ENCODE results near the gene GAA. TPM values are rescaled to one million over a fixed set of nuclear protein-coding genes. Genes with fewer than 3 reads are reported as not detected.
A peak's percentile ranks its signal among the peaks of the same experiment; 100 is the strongest.

Gene GAA
- total RNA-seq, 2 experiments from 2014 or later: 43.2 to 51.6 TPM

GRCh38 chr17:80147035-80147822, 45.8 kb downstream of the GAA start, which contains the start of gene EIF4A3:
EIF4A3 (minus strand) TSS chr17:80147128; CDS start chr17:80146961, 167 bp downstream.
- Histone ChIP-seq H3K4me3 (ENCODE audit: low read depth, low read length, poor library complexity, severe bottlenecking) (peak within 1 kb of the TSS; percentile 93), H3K9me2 (ENCODE audit: insufficient read depth, low read length) (no peaks in the 10 kb centered on the region), H3K36me3 (ENCODE audit: insufficient read depth, low read length) (peaks cover 45% of the 10 kb centered on the region), H4K20me1 (ENCODE audit: insufficient read depth, low read length) (peaks cover 29% of the 10 kb centered on the region), H2AFZ (ENCODE audit: low read length) (peak within 1 kb of the TSS; percentile 74), H3K79me2 (ENCODE audit: insufficient read depth, low read depth, low read length) (peaks cover 58% of the 10 kb centered on the region), H3K4me2 (ENCODE audit: low read length) (peak within 1 kb of the TSS; percentile 100), H3K9me3 (ENCODE audit: low read length) (no peaks in the 10 kb centered on the region), H3K4me1 (ENCODE audit: insufficient read depth, low read length, poor library complexity, severe bottlenecking) (peaks cover 37% of the 10 kb centered on the region), H3K27ac (ENCODE audit: low read depth, low read length, poor library complexity, severe bottlenecking) (peak within 1 kb of the TSS; percentile 67)
- ChIA-PET CTCF (ENCODE audit: unreplicated experiment) (interaction anchor here (0.6 kb wide), 1 partner anchor 139 kb away, joined by 3 read pairs; no protein-coding TSS in a partner anchor), POLR2A (no interaction called here)
- DNase-seq (ENCODE audit: low spot score): peak; percentile 100
- TF ChIP-seq EZH2phosphoT487 (IDR thresholded peaks at IDR 0.05; ENCODE audit: borderline replicate concordance, low read depth, low read length): no peak
- TF ChIP-seq CTCF (conservative IDR thresholded peaks at IDR 0.05; ENCODE audit: low read length): no peak
- intact Hi-C loops (cut with micrococcal nuclease; ENCODE audit: unreplicated experiment): loop anchor here (2.0 to 5.0 kb wide), 2 partner anchors 45 to 116 kb away; partner anchors contain the start of gene GAA
- TSS peak; percentile 89 for BruUV-seq (replicated peaks)

GRCh38 chr17:80151333-80151732, 50.0 kb downstream of the GAA start:
- Histone ChIP-seq H3K36me3 (ENCODE audit: insufficient read depth, low read length) (peaks cover 4% of the 10 kb centered on the region; the same call in 1 of the 2 replicates), H3K9me3 (ENCODE audit: low read length) (peaks cover 17% of the 10 kb centered on the region), H3K4me2 (ENCODE audit: low read length) (no peak overlapping the region), H3K9me2 (ENCODE audit: insufficient read depth, low read length) (no peaks in the 10 kb centered on the region), H2AFZ (ENCODE audit: low read length) (no peak overlapping the region), H3K27ac (ENCODE audit: low read depth, low read length, poor library complexity, severe bottlenecking) (peak overlapping the region; percentile 89), H4K20me1 (ENCODE audit: insufficient read depth, low read length) (no peaks in the 10 kb centered on the region), H3K4me3 (ENCODE audit: low read depth, low read length, poor library complexity, severe bottlenecking) (no peak overlapping the region), H3K79me2 (ENCODE audit: insufficient read depth, low read depth, low read length) (peaks cover 17% of the 10 kb centered on the region), H3K4me1 (ENCODE audit: insufficient read depth, low read length, poor library complexity, severe bottlenecking) (peaks cover 44% of the 10 kb centered on the region)
- ChIA-PET POLR2A (interaction anchor here (0.6 to 1.2 kb wide), 4 partner anchors 8 to 55 kb away, joined by 3 to 5 read pairs (median 3); no protein-coding TSS in a partner anchor), CTCF (ENCODE audit: unreplicated experiment) (no interaction called here)
- DNase-seq (ENCODE audit: low spot score): no peak
- no TSS peak for BruUV-seq (replicated peaks)
- intact Hi-C loops (cut with micrococcal nuclease; ENCODE audit: unreplicated experiment): no loop called here
- no peak for TF ChIP-seq EZH2phosphoT487 (IDR thresholded peaks at IDR 0.05; ENCODE audit: borderline replicate concordance, low read depth, low read length)
- no peak for TF ChIP-seq CTCF (conservative IDR thresholded peaks at IDR 0.05; ENCODE audit: low read length)
